GM12878 (cell line): ENCODE data around the gene SLC6A9.

Experiments
- EZH2 ChIP-seq: IDR thresholded peaks from 2 replicates; pipeline ENCODE4 v1.6.1; 2012; ENCODE audit warnings: low read depth, mild to moderate bottlenecking, control low read depth, inconsistent platforms, low read length, borderline replicate concordance; ENCODE audit not compliant: control insufficient read depth
- ZNF274 ChIP-seq: IDR thresholded peaks from one replicate; pipeline ENCODE4 v1.8.0; 2011; ENCODE audit not compliant: insufficient read length, insufficient read depth
- ZSCAN29 ChIP-seq: fragments of 450-650 bp; IDR thresholded peaks from 2 replicates; pipeline ENCODE4 v1.6.1; 2017; ENCODE audit warnings: mild to moderate bottlenecking, moderate library complexity

GRCh38 chr1:43997295-43997999 lies 33.8 kb downstream of the SLC6A9 start:
- no peak for TF ChIP-seq ZSCAN29
- TF ChIP-seq EZH2, result no peak
- TF ChIP-seq ZNF274, result no peak
